NCI-H128 (cell line): ENCODE results near the gene C2orf42.
"Not testable (repeated sequence)": the region's sequence is repeated elsewhere in the genome, so short reads cannot be mapped to it uniquely, and the experiment has no call there.

ENCODE experiments used
- DNase-seq: peaks from one replicate; lab custom pipeline; 2025; ENCODE audit not compliant: unreplicated experiment; lab: John Stamatoyannopoulos, UW

C2orf42 gene

DNA sequence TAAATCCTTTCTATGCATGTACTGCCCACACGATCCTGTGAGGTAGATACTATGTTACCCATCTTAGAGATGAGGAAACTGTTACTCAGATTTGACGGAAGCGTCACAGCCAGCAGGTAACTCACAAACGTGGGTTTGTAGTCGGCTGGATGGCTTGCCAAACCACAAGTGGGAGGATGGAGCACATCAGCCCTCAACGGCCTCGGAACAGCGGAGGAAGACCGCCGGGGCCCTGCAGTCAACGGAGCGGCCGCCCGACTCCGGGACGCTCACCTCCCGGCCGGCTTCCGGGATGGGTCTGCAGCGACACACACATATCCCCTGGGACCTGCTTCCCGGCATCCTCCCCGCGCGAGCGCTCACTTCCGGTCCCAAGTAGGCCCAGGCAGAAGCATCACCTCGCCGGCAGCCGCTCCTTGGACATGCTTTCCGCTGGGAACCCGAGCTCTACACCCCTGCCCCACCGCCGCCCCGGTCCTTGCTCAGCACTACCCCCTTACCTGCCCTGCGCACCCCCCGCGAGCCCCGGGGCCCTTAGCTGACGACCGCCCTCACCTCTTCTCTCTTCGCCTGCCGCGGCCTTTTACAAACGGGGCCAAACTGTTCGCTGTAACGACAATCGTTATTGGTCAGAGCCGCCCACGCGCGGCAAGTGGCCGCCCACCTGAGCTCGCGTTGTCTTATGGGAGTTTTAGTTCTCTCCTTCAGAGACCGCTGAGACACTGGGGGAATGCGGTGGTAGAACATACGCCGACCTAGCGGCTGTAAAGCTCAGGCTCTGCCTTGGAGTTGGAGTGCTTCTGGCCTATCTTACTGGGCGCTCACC is at the start of gene C2orf42:
Gene C2orf42, minus strand, starts transcription at position 602 of the 826 bp plus-strand sequence. CDS start 9,034 bp downstream, outside the sequence.
- DNase-seq, result peak; percentile 82

DNA sequence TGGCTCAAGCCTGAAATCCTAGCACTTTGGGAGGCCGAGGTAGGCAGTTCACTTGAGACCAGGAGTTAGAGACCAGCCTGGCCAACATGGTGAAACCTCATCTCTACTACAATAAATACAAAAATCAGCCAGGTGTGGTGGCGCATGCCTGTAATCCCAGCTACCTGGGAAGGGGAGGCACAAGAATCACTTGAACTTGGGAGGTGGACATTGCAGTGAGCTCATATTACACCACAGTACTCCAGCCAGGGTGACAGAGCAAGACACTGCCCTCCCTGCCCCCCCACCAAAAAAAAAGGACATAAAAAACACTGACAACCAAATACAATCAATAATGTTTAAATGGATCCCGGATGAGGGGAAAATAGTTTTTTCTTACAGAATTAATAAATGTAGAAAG is 49.8 kb upstream of the C2orf42 start:
- DNase-seq, result no peak

DNA sequence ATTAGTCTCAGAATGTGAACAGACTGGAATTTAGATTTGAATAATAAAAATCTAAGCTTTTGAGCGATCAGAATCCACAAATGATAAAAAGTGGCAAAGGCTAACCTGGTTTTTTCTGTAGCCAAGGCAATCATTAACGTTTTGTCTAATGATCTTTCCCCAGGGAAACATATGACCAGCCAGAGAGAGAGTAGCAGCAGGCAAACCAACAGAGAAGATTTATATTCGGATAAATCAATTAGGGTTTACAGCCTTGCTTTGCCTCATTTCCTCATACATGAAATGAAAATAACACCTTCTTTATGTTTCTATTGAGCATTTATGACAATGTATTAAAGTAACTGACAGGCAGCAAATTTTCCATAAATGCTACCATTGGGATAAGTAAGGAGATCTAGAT is 43.1 kb upstream of the C2orf42 start:
- no peak for DNase-seq

DNA sequence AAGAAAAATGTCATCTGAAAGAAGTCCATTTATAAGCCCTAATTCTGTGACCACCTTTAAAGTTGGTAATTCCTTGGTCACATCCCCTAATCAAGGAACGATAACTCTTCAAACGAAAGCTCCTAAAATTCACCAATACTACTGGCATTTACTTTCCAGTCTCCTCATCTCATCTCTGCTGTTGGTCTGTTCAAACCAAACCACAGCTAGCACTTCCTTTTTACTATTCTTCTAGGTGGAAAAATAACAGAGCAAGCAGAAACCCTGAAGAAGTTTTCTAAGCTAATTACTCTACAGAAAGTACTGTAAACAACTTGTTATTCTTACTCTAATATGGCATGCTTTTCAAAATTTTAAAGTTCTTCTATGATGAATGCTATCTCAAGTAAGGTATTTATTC is 36.0 kb upstream of the C2orf42 start:
- no peak for DNase-seq

DNA sequence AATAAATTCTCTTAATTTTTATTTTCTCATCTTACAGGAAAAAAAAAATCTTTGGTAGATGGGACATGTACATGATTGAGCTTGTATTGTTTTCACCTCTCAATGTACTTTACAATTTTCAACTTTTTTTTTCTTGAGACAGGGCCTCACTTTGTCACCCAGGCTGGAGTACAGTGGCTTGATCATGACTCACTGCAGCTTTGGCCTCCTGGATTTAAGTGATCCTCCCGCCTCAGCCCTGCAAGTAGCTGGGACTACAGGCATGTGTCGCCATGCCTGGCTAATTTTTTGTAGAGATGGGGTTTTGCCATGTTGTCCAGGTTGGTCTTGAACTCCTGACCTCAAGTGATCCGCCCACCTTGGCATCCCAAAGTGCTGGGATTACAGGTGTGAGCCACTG is 32.5 kb upstream of the C2orf42 start:
- DNase-seq, result not testable (repeated sequence)

DNA sequence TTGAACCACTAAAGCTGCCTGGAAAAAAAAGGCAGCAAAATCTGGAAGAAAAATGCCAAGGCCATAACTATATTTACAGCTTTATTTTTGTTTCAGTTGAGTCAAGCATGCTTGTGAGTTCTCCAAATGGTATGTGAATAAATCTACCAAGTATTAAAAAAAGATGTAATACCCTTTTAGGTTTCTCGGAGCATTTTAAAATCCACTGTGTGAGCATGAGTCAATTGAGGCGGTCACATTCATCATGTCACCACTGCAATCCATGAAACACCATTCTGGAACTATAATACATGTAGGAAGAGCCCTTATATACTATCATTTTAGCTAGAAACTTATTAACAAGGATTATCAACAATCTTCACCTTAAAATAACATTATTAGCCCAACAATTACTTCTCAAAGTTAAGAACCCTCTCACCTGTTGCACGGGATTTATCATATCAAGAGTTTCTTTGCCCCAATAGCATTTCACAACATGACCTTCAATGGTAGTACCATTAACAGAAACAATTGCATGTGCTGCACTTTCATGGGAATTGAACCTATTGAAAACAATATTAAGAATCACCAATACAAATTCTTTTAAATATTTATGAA is 24.2 kb upstream of the C2orf42 start:
- no peak for DNase-seq

DNA sequence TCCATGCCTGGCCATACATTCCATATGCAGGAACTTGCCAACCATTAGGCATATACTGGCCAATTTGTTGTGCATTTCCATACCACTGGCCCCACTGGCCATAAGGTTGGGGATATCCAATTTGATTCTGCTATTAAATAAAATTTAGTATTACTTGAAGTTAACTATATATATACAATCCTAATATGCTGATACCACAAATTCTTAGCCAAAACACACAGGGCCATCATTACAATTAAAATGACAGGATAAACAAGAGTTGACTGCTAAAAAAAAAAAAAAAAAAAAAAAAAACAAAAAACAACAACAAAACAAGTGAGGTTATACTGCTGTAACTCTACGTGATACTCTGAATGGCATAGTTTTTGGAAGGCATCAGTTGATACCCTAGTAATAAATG is 23.5 kb upstream of the C2orf42 start:
- no peak for DNase-seq

DNA sequence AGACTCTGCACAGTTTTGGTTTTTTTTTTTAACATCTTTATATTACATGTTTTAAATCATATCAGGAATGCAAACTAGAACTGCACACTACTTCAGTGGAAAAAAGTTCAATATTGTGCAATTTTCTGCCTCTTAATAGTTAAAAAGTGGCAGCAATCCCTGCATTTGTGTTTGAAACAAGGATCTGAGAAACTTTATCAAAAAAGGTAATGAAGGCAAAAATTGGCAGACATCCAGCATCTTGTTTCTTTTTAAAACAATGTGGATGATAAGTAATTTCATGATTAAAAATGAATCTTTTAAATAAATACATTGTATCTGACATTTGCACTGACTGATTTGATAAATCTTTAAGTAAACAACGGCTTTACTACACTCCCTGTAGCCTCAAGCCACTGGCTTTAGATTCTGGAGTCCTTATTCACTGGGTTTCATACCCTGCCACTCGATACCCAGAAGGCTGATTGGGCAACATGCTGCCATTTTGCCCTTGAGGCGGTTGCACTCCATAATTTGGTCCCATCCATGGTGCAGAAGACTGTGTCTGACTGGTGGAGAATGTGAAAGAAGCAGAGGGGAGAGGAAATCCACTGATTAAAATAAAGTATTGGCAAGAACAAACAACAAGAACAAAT is 21.6 kb upstream of the C2orf42 start:
- no peak for DNase-seq

DNA sequence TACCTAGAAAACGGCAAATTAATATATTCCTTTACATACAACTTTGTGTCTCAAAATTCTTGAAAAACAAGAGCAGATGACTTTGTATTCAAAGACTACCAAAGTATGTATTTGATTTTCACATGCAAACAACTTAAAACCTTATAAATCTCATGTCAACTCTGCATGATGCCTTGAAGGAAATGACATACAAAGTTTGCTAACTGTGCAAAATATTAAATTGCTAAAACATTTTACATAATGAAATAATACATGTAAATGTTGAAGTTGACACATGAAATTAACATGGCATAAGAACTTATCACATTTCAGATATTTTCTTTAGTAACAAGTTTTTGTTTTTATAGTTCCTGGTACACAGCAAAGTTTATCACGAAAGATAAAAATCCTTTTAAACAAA is 20.8 kb upstream of the C2orf42 start:
- DNase-seq, result no peak

DNA sequence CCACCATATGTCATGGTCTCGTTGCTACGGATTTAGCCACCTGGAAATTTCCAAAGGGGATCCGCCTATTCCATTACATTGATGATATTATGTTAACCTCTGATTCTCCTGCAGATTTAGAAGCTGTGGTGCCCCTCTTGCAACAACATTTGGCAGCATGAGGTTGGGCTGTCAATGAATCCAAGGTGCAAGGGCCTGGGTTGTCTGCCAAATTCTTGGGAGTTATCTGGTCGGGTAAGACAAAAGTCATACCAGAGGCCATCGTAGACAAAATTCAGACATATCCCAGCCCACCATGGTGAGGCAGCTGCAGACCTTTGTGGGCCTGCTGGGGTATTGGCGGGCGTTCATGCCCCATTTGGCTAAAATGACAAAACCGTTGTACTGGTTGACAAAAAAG is 13.6 kb upstream of the C2orf42 start:
- no peak for DNase-seq

DNA sequence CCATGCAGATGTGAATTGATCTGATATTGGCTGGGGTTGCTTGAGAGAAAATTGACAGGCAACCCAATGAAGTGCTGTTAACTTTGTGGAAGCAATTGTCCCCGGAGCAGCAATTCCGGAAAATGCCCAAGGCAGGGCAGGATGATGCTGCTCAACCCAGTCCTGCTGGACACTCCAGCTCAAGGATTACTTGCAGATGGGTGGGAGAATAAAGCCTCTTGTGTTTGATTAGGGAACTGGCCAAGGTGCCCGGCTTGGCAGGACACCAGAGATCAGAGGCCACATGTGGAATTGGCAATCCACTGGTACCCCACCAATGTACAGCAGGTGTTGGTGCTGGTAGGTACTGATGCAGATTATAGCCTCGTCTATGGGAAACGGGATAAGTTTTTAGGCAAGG is 12.3 kb upstream of the C2orf42 start:
- no peak for DNase-seq

DNA sequence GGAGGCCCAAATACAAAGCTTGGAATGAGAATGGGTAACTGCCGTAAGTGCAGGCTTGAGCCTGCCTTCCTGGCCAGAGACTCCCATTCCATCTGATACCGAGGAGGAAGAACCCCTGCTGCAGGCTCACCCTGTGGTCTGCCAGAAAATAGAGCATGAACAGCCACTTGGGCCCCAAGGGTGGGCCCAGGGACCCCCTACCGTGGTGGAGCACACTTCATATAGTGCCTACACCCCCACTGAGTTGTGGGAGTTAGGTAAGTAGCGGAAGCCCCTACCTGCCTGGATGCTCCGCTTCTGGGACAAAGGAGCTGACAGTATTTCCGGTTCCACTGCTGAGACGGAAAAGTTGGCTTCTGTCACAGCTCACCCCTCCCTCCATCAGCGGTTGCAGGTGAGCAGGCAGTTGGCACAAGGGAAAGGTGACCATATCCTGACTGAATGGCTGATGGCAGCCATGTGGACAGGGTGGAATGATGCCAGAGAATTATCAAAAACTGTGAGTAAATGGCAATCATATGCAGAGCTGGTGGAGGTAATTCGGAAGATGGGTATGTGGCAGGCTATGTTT is 11.5 kb upstream of the C2orf42 start:
- DNase-seq, result no peak

DNA sequence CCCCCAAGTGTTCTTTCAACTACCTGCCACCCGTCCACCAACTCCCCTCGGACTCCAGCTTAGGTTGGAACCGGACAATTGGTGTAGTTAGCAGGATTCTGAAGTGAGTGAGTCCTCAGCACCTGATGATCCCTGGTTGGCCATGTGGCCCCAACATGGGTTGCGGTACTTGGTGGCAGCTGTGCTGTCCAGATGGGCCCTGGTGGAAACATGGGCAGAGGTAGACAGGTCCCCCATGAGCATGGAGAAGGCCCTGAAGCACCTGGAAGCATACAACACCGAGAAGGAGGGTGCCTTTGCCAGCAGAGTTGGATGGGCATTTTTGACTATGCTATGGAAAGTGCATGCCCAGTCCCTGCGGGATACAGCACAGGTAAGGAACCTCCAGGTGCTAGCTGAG is 11.0 kb upstream of the C2orf42 start:
- DNase-seq, result no peak

DNA sequence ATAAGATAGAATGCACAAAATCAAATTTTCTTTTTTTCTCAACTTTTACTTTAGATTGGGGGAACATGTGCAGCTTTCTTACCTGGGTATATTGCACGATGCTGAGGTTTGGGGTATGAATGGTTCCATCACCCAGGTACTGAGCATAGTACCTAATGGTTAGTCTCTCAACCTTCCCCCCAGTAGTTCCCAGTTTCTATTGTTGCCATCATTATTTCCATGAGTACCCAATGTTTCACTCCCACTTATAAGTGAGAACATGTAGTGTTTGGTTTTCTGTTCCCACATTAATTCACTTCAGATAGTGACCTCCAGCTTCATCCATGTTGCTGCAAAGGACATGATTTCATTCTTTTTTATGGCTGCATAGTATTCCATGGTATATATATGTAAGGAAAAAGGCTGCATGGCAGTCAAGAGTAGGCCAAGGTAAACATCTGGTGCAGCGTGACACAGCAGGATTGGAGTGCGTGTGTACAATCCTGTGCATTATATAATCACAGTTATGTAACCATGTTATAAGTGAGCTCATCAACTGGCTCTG is 10.5 kb upstream of the C2orf42 start:
- DNase-seq, result no peak

DNA sequence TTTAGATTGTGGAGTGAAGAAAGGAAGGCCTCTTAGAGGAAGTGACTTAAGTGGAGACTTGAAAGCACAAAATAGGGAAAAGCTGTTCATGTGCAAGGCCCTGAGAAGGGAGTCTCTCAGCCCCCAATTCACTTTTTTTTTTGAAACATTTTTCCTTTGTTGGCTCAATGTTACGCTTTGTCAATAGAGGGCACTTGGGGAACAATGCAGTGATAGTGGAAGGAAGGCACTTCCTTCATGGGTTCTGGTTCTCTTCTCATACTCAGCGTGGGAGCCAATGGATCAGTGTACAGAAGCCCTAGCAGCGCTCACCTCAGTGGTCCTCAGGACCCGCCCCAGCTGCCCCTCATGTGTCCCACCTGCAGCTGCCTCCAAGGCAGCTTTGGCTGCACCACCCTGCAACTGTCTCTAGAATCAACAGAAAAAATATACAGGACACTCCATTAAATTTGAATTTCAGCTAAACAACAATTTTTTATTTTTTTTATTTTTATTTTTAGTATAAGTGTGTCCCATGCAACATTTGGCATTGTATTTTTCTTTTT is 8.6 kb upstream of the C2orf42 start:
- DNase-seq, result no peak

DNA sequence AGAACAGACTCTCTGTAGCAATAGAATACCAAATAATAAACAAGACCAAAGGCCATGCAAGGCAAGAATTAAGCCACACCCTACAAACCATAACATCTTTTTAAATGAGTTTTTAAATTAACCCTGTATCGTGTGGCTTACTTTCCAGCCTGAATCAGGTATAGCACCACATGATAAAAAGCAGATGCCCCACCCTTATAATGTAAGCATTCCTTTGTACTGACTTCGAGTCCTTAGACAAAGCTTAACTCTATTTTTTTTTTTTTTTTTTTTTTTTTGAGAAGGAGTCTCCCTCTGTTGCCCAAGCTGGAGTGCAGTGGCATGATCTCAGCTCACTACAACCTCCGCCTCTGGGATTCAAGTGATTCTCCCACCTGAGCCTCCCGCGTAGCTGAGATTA is 1.7 kb upstream of the C2orf42 start:
- DNase-seq, result no peak

DNA sequence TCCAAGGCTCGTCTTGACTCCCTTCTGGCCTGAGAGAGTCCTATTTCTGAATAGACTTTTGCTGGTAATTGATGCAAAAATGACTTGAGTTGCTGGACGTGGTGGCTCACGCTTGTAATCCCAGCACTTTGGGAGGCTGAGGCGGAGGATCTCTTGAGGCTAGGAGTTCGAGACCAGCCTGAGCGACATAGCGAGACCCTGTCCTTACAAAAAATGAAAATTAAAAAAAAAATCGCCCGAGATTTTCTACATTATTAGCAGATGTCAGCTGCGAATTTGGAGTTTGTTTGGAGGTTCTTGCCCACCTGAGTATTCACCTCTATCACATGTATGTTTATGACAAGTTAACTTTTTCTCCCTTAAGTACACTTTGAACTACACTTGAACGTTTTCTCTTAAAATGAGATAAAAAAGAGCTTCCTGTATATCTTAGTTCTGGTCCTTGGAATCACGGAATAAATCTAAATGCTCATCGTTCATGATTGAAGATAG is 471 bp upstream of the C2orf42 start:
- no peak for DNase-seq

DNA sequence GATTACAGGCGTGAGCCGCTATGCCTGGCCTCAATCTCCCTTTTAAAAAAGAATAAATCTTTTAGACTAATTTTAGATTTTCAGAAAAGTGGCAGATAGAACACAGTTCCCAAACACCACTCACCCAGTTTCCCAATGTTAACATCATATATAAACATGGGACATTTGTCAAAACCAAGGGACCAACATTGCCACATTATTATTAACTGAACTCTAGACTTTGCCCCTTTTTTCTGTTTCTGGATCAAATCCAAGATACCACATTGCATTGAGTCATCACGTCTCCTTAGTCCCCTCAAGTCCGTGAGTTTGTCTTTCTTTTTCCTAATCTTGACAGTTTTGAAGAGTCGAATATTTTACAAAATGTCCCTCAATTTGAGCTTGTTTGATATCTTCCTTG is 2.4 kb downstream of the C2orf42 start:
- no peak for DNase-seq

DNA sequence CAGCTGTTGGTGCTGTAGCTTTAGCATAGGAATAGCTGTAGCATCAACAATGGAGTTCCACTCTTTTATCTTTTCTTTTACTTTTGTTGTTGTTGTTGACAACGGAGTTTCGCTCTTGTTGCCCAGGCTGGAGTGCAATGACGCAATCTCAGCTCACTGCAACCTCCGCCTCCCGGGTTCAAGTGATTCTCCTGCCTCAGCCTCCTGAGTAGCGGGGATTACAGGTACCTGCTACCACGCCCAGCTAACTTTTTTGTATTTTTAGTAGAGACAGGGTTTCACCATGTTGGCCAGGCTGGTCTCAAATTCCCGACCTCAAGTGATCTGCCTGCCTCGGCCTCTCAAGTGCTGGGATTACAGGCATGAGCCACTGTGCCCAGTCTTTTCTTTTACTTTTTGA is 3.6 kb downstream of the C2orf42 start:
- DNase-seq, result not testable (repeated sequence)

DNA sequence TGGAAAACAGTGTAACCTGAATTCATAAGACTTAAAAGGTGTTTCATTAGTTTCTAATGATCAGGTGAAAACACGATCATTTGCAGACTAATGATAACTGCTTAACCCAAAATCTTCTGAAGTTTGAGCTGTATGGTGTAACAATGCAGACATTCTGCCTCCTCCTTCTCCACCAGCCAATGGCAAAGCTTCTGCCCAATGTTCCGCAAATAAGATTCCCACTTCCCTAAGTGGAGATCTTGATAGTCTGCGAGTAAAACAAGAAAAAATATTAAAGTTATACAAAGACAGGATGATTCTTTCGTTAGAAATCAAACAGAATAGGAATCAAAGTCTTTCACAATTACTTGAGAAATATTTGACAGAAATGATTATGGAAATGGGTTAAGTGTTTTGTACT is 8.1 kb downstream of the C2orf42 start:
- DNase-seq, result no peak

DNA sequence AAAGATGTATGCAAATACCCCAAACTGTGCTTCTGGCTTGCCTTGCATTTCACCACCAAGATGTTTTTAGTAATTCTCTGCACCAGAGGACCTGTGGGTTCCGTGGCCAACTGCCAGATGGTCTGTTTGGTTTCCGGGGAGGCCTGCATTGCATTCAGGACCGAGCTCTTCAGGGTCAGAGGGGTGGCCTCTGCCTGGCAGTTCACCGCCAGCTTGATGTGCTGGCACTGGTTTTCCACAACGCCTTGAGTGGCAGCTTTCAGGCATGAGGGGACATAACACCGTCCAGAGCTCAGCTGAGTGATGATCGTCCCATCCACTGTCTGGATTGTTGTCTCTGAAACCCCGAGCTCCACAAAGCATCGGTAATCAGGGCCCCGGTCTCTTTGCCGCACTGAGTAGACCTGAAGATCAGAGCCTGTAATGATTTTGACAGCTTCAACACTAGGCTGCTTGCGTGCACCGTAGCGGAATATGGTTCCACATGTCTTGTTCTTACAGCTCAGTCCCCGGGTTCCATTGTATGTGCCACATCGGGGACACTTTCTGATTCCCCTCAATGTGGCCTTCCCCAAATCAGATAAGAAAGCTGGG is 9.4 kb downstream of the C2orf42 start:
- DNase-seq, result no peak
